GM18520 (cell line): ENCODE results near the gene CDC34.

Experiments used
- ATAC-seq: cut with Tn5 transposase; IDR thresholded peaks from one replicate; pipeline ENCODE4 v1.9.1; 2021; ENCODE audit not compliant: unreplicated experiment

The CDC34 gene

GRCh38 chr19:540867-541637, 9.5 kb downstream of the CDC34 start:
- no peak for ATAC-seq

GRCh38 chr19:541699-542098, 10.1 kb downstream of the CDC34 start:
- no peak for ATAC-seq

- no peak for ATAC-seq
Measured at GRCh38 chr19:542173-542866, 10.8 kb downstream of the CDC34 start.

GRCh38 chr19:543910-544608, 12.5 kb downstream of the CDC34 start, which contains the start of gene GZMM:
GZMM (plus strand) TSS chr19:544053; CDS start chr19:544072, 19 bp downstream.
- no peak for ATAC-seq

GRCh38 chr19:547117-547516, 15.6 kb downstream of the CDC34 start:
- no peak for ATAC-seq

GRCh38 chr19:547836-548720, 16.5 kb downstream of the CDC34 start:
- ATAC-seq: no peak

- ATAC-seq: no peak
Measured at GRCh38 chr19:548886-549830, 17.6 kb downstream of the CDC34 start.

GRCh38 chr19:554817-555216, 23.3 kb downstream of the CDC34 start:
- ATAC-seq: no peak

GRCh38 chr19:555474-555808, 23.9 kb downstream of the CDC34 start:
- no peak for ATAC-seq

- ATAC-seq: no peak
Measured at GRCh38 chr19:556611-557382, 25.2 kb downstream of the CDC34 start.

- no peak for ATAC-seq
Measured at GRCh38 chr19:558770-559439, 27.3 kb downstream of the CDC34 start.

- no peak for ATAC-seq
Measured at GRCh38 chr19:560121-560520, 28.6 kb downstream of the CDC34 start.

- no peak for ATAC-seq
Measured at GRCh38 chr19:566403-566802, 34.8 kb downstream of the CDC34 start.

GRCh38 chr19:566844-567243, 35.3 kb downstream of the CDC34 start:
- ATAC-seq: no peak

- ATAC-seq: no peak
Measured at GRCh38 chr19:567296-567900, 35.8 kb downstream of the CDC34 start.

- ATAC-seq: no peak
Measured at GRCh38 chr19:570251-570686, 38.7 kb downstream of the CDC34 start.

GRCh38 chr19:570937-571565, 39.5 kb downstream of the CDC34 start:
- no peak for ATAC-seq

GRCh38 chr19:571566-571974, 40.0 kb downstream of the CDC34 start:
- ATAC-seq: no peak
